Effector memory CD8-positive, alpha-beta T cell (primary cell): ENCODE measurements around the gene CALCOCO1.
A peak's percentile ranks its signal among the peaks of the same experiment; 100 is the strongest.

ENCODE experiments used
- ATAC-seq: fragments of 150-1000 bp; cut with Tn5 transposase; replicated peaks from 2 replicates; pipeline ENCODE4 v1.10.0; 2021; ENCODE audit warnings: mild to moderate bottlenecking, moderate library complexity
- DNase-seq, 3 experiments: peaks; one replicate each; pipeline ENCODE4 v3.0.0; 2021
- H3K27ac Mint-ChIP-seq, 2 donors: one replicate each; pipeline ENCODE4 v1.8.0; 2022; ENCODE audit warnings: mild to moderate bottlenecking in 2 of 2, mixed read lengths in 2 of 2, moderate library complexity in 2 of 2
- H3K27me3 Mint-ChIP-seq, 2 donors: one replicate each; pipeline ENCODE4 v1.8.0; 2022; ENCODE audit warnings: mixed read lengths in 2 of 2
- H3K36me3 Mint-ChIP-seq: one replicate; pipeline ENCODE4 v1.8.0; 2022; ENCODE audit warnings: mild to moderate bottlenecking, moderate library complexity, mixed read lengths; ENCODE audit not compliant: insufficient read depth
- H3K4me1 Mint-ChIP-seq, 2 donors: one replicate each; pipeline ENCODE4 v1.8.0; 2022; ENCODE audit warnings: low read depth in 2 of 2, mixed read lengths in 2 of 2
- H3K4me3 Mint-ChIP-seq, 2 donors: one replicate each; pipeline ENCODE4 v1.8.0; 2022; ENCODE audit warnings: mild to moderate bottlenecking in 2 of 2, mixed read lengths in 2 of 2, moderate library complexity in 2 of 2
- H3K9me3 Mint-ChIP-seq, 2 donors: one replicate each; pipeline ENCODE4 v1.8.0; 2022; ENCODE audit warnings: mixed read lengths in 2 of 2

Gene CALCOCO1

DNA sequence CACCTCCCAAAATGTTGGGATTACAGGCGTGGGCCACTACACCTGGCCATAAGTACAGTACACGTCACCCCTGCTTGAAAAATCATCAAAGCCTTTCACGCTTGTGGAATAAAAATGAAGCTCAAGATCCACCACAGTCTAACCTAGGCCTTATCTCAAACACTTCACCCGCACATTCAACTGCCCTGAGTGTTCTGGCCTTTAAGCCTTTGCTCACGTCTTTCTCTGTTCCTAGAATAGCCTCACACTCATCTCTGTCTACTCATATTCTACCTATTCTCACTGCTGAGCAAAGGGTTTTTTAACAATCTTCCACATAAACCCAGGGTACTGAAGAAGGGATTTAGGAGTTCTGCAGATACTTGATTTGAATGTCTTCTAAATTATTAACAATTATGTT, 9.9 kb downstream of the CALCOCO1 start:
- no peak for DNase-seq
- Mint-ChIP-seq H3K36me3 (peaks cover 40% of the 10 kb centered on the region), H3K27ac (no peak overlapping the region), H3K4me3 (no peak overlapping the region), H3K9me3 (no peaks in the 10 kb centered on the region), H3K4me1 (no peaks in the 10 kb centered on the region), H3K27me3 (no peaks in the 10 kb centered on the region)
- ATAC-seq = no peak

DNA sequence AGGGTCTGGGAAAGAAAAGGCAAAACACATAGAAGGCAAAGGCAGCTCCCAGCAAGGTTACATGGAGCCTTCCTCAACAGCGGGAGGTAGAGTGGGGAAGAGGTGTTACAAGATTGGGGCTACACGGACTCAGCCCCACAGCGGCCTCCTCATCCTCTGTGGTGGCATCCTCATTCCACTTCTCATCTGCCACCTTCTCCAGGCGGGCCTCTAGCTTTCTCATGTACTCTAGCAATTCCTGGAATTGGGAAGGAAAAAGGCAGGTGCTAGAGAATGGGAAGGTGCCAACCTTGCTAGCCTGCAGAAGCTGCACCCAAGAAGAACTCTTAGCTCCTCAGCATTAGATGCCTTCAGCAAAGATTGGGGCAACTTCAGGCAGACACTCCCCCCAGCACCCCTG, 13.2 kb downstream of the CALCOCO1 start:
- DNase-seq (no peak), ATAC-seq (no peak)
- peaks cover 22% of the 10 kb centered on the region for H3K36me3 Mint-ChIP-seq
- no peaks in the 10 kb centered on the region for H3K9me3 Mint-ChIP-seq
- peak overlapping the region in 1 of 2 donors; percentile 27 for H3K27ac Mint-ChIP-seq
- H3K4me3 Mint-ChIP-seq = no peak overlapping the region
- no peaks in the 10 kb centered on the region for H3K27me3 Mint-ChIP-seq
- peaks cover 0 to 5% of the 10 kb centered on the region in 2 donors for H3K4me1 Mint-ChIP-seq

- no peak for ATAC-seq
- peaks cover 19% of the 10 kb centered on the region for H3K36me3 Mint-ChIP-seq
- no peak for DNase-seq
- H3K27ac Mint-ChIP-seq = no peak overlapping the region
- peaks cover 0 to 5% of the 10 kb centered on the region in 2 donors for H3K4me1 Mint-ChIP-seq
- H3K4me3 Mint-ChIP-seq = no peak overlapping the region
- no peaks in the 10 kb centered on the region for H3K27me3 Mint-ChIP-seq
- no peaks in the 10 kb centered on the region for H3K9me3 Mint-ChIP-seq
These were observed 13.7 kb downstream of the CALCOCO1 start for GRCh38 chr12:53713516-53713915.

DNA sequence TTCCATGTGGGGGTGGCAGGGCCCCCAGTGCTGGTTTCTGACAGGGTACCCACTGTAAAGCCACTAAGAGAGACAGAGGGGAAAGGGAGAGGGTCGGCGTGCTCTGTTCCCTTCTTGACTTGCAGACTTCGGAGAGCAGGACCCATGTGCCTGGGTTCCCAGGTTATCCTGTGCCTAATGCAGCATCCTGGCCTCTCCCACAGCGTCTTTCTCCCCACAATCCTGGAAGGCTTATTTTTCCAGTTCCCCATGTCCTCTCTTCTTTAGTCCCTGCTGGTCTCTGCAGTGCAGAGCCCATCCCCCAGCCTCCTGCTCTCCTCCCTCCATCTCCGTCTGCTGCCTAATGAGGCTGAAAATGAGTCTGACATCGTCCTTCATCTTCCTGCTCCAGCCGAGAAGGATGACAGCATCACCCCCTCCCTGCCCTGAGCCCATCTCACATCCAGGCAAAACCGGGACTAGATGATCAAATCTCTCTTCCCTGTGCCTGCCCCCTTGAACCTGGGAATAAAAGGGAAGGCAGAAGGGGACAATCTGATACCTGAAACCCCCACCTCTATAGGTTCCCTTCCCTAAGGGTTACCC, 15.1 kb downstream of the CALCOCO1 start:
- no peaks in the 10 kb centered on the region for H3K9me3 Mint-ChIP-seq
- ATAC-seq (no peak), DNase-seq (no peak)
- H3K27ac Mint-ChIP-seq = no peak overlapping the region
- H3K4me3 Mint-ChIP-seq = no peak overlapping the region
- peaks cover 6 to 9% of the 10 kb centered on the region in 2 donors for H3K27me3 Mint-ChIP-seq
- H3K4me1 Mint-ChIP-seq = peaks cover 0 to 5% of the 10 kb centered on the region in 2 donors
- peaks cover 16% of the 10 kb centered on the region for H3K36me3 Mint-ChIP-seq

DNA sequence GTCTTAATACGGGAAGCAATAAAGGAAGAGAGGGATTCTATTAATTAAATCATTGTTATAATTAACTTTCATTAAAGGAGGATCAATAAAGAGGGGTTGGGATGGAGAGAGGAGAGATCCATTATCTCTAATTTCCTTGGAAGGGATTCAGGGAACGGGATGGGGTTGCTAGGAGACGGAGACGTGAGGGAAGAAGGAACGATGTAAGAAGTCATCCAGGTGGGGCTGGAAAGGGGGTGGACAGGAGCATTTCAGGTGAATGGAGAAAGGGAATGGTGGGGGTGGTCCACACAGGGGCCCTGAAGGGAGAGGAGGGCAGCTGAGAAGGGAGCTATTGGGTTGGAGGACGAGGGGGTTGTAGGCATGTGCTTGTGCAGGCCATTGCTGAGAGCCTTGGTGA, 17.2 kb downstream of the CALCOCO1 start:
- Mint-ChIP-seq H3K27me3 (peaks cover 21 to 26% of the 10 kb centered on the region in 2 donors), H3K36me3 (peaks cover 16% of the 10 kb centered on the region), H3K4me3 (no peak overlapping the region), H3K9me3 (no peaks in the 10 kb centered on the region), H3K27ac (no peak overlapping the region), H3K4me1 (peaks cover 0 to 5% of the 10 kb centered on the region in 2 donors)
- DNase-seq (no peak), ATAC-seq (no peak)

- no peaks in the 10 kb centered on the region for H3K9me3 Mint-ChIP-seq
- peaks cover 0 to 5% of the 10 kb centered on the region in 2 donors for H3K4me1 Mint-ChIP-seq
- H3K36me3 Mint-ChIP-seq = peaks cover 16% of the 10 kb centered on the region
- H3K27me3 Mint-ChIP-seq = peaks cover 24 to 27% of the 10 kb centered on the region in 2 donors
- H3K27ac Mint-ChIP-seq = no peak overlapping the region
- no peak overlapping the region for H3K4me3 Mint-ChIP-seq
- ATAC-seq (no peak), DNase-seq (no peak)
These were observed 17.6 kb downstream of the CALCOCO1 start for GRCh38 chr12:53709671-53710070.

DNA sequence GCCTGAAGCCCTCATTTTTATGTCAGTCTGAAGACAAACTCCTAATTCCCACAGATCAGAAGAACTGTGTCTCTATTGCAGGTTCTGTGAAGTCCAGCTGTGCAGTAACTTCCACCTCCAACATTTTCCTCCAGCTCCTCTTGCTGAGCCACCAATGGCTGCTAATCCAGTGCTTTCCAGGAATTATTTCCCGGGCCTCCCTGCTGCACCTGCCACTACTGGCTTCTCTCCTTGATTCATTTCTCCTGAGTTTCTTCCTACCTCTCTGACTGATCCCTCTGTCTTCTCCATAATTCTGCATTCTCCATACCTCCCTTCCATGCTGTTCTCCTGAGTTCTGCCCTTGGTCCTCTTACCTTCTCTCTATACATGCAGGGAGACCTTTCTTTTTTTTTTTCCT, 21.2 kb downstream of the CALCOCO1 start:
- peaks cover 5% of the 10 kb centered on the region for H3K36me3 Mint-ChIP-seq
- no peak overlapping the region for H3K27ac Mint-ChIP-seq
- no peaks in the 10 kb centered on the region for H3K9me3 Mint-ChIP-seq
- H3K4me3 Mint-ChIP-seq = no peak overlapping the region
- DNase-seq (no peak), ATAC-seq (no peak)
- H3K27me3 Mint-ChIP-seq = peaks cover 54 to 63% of the 10 kb centered on the region in 2 donors
- H3K4me1 Mint-ChIP-seq = peaks cover 5% of the 10 kb centered on the region in 2 donors

- Mint-ChIP-seq H3K4me3 (no peak overlapping the region), H3K36me3 (peaks cover 5% of the 10 kb centered on the region), H3K9me3 (no peaks in the 10 kb centered on the region), H3K27me3 (peaks cover 74 to 86% of the 10 kb centered on the region in 2 donors), H3K4me1 (peaks cover 0 to 5% of the 10 kb centered on the region in 2 donors), H3K27ac (no peak overlapping the region)
- ATAC-seq = no peak
- no peak for DNase-seq
These were observed 23.5 kb downstream of the CALCOCO1 start for GRCh38 chr12:53703756-53704155.

DNA sequence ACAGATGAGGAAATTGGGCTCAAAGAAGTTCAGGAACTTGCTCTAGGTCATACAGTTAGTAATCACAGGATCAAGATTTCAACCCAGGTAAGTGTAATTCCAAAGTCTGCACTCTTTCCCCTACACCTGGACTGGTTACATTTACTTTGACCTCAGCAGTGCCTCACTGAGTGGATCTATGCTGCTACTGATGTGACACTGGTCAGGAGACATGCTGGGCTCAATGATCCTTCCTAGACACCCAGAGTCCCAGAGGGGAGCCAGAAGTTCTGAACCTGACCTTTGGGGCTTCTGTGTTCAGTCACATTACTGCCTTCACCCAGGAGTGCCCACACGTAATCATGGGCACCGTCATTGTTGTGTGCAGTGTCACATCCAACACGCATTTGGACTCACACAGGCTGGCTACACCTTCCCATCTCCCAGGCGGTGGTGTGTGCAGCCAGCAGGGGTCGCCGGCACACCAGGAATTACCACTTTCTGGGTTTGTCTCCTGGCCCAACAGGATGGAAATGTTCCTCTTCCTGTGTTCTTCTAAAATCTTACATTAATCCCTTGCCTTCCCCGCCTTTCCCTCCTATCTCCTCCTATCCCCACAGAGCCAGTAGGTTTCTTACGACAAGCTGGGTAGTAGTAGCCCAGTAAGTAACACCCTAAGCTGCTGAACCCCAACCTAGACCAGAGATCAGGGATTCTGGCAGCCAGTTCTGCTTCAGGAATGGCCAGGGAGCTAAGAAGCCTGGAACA, 25.6 kb downstream of the CALCOCO1 start:
- Mint-ChIP-seq H3K27ac (no peak overlapping the region), H3K4me3 (no peak overlapping the region), H3K36me3 (peaks cover 2% of the 10 kb centered on the region), H3K4me1 (peaks cover 3 to 10% of the 10 kb centered on the region in 2 donors), H3K9me3 (no peaks in the 10 kb centered on the region), H3K27me3 (peaks cover 85 to 93% of the 10 kb centered on the region in 2 donors)
- DNase-seq (peak; percentile 68 to 77 (median 75)), ATAC-seq (peak; percentile 95)

- Mint-ChIP-seq H3K27me3 (peaks cover 85 to 93% of the 10 kb centered on the region in 2 donors), H3K27ac (no peak overlapping the region), H3K9me3 (no peaks in the 10 kb centered on the region), H3K4me1 (peaks cover 12 to 19% of the 10 kb centered on the region in 2 donors), H3K36me3 (peaks cover 2% of the 10 kb centered on the region), H3K4me3 (no peak overlapping the region)
- DNase-seq (no peak), ATAC-seq (no peak)
These were observed 26.7 kb downstream of the CALCOCO1 start for GRCh38 chr12:53700567-53700966.

DNA sequence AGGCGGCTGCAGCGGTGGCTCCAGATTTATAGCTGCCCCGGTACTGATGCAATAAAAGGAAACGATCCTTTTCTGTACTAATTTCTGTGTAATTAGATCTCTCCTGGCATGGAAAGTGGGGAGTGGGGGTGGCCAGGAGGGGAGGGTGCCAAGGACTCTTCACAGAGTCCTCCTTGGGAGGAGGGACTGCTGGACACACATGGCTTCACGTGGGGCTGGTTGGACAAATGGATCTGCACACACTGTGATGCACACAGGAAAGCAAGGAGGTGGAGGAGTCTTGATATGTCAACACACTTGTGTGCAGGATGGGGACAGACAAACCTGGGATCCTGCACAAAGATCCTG, 27.6 kb downstream of the CALCOCO1 start:
- DNase-seq (no peak), ATAC-seq (no peak)
- Mint-ChIP-seq H3K4me3 (no peak overlapping the region), H3K27ac (no peak overlapping the region), H3K9me3 (no peaks in the 10 kb centered on the region), H3K27me3 (peaks cover 91 to 100% of the 10 kb centered on the region in 2 donors), H3K36me3 (peaks cover under 1% of the 10 kb centered on the region), H3K4me1 (peaks cover 16 to 25% of the 10 kb centered on the region in 2 donors)

DNA sequence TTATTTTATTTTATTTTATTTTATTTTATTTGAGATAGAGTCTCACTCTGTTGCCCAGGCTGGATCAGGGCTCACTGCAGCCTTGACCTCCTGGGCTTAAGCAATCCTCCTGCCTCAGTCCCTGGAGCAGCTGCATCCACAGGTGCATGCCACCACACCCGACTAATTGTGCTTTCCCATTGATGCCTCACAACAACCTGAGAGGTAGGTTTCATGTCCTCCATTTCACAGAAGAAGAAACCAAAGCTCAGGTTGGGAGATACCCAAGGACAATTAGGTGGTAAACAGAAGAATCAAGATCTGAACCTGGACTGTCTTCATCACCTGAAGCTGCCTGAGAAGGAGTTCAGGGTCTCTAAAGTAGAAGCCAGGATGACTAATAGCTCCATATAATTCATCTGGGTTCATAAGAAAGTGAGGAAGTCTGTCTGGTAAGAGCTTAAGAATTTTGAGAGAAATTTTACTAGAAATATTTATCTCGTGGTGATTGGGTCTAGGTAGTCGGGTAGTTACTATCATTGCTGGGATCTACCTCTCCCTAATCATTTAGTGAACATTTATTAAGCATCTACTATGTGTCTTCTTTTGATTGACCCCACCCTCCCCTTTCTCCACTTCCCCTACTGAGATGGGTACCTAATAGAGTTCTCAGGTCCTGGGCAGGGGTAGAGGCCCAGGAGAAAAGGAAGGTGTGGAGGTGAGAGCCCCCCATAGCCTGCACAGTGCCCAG, 28.1 kb downstream of the CALCOCO1 start:
- DNase-seq (no peak), ATAC-seq (no peak)
- H3K4me1 Mint-ChIP-seq = peaks cover 16 to 30% of the 10 kb centered on the region in 2 donors
- no peaks in the 10 kb centered on the region for H3K9me3 Mint-ChIP-seq
- no peak overlapping the region for H3K4me3 Mint-ChIP-seq
- H3K27me3 Mint-ChIP-seq = peaks cover 91 to 100% of the 10 kb centered on the region in 2 donors
- no peaks in the 10 kb centered on the region for H3K36me3 Mint-ChIP-seq
- H3K27ac Mint-ChIP-seq = no peak overlapping the region

DNA sequence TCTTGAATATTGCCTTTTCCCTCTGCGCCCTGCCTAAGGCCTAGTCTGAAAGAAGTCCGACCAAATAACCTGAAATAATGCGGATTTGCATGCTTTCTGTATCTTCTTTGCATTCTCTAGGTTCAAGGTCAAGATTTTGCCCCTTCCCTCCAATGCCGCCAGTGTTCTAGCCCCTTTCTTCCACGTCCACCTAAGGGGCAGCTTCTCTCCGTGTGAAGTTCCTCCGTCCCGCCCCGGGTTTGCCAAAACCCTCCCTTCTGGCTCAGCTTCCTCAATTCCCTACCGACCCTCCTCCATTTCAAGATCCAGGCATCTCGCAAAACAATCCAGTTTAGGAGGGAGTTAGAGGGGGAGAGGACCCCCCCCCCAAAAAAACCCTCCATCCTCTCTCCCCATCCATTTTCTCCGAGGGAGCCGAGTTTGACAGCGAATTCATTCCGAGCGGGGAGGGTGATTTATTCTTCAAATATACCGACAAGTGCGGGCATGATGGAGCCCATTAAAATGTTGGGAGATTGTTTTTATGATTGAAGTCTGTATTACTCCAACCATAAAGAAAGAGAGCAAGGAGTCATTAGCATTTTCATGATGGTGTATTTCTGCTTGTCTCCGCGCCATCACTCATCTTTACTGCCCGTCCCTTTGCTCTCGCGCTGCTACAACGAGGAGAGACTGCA, 30.5 kb downstream of the CALCOCO1 start:
- DNase-seq (no peak), ATAC-seq (no peak)
- Mint-ChIP-seq H3K27ac (no peak overlapping the region), H3K4me1 (peaks cover 16 to 29% of the 10 kb centered on the region in 2 donors), H3K36me3 (peaks cover 3% of the 10 kb centered on the region), H3K4me3 (peak overlapping the region; percentile 21 to 44), H3K27me3 (peaks cover 78 to 98% of the 10 kb centered on the region in 2 donors), H3K9me3 (no peaks in the 10 kb centered on the region)
